HL-60 (cell line): ENCODE measurements around the gene CAMTA1.

Experiments used
- DNase-seq, 2 experiments: peaks; one replicate each; pipeline ENCODE4 v3.0.0-alpha.2; 2010 to 2020; ENCODE audit warnings: low read depth in 1 of 2, low spot score in 1 of 2
- H3K27ac ChIP-seq: fragments of 250-450 bp; sonication (Bioruptor Pico); replicated peaks from 2 replicates; pipeline ENCODE4 v1.5.1; 2020; ENCODE audit warnings: mild to moderate bottlenecking, moderate library complexity
- H3K27me3 ChIP-seq: fragments of 250-450 bp; sonication (Bioruptor Pico); 2 replicates; pipeline ENCODE4 v1.5.1; 2021; ENCODE audit warnings: mild to moderate bottlenecking, moderate library complexity; ENCODE audit not compliant: insufficient read depth, poor library complexity, severe bottlenecking
- H3K4me3 ChIP-seq: replicated peaks from 2 replicates; pipeline ENCODE4 v1.5.1; 2011; ENCODE audit warnings: mild to moderate bottlenecking, control low read depth, low read length; ENCODE audit not compliant: insufficient read depth
- GABPA ChIP-seq: IDR thresholded peaks from 2 replicates; pipeline ENCODE4 v1.6.1; 2012; ENCODE audit warnings: low read depth
- POLR2AphosphoS5 ChIP-seq: IDR thresholded peaks from 2 replicates; pipeline ENCODE4 v1.6.1; 2012; ENCODE audit warnings: low read depth
- REST ChIP-seq: IDR thresholded peaks from 2 replicates; pipeline ENCODE4 v1.6.1; 2012; ENCODE audit warnings: low read depth; ENCODE audit not compliant: insufficient replicate concordance
- SPI1 ChIP-seq: IDR thresholded peaks from 2 replicates; pipeline ENCODE4 v1.6.1; 2012; ENCODE audit warnings: low read depth, mild to moderate bottlenecking, borderline replicate concordance
- TF ChIP-seq, protein P1 (sequence below): IDR thresholded peaks from one replicate; pipeline ENCODE4 v1.5.1; 2011; ENCODE audit warnings: low read length, control low read depth, inconsistent platforms; ENCODE audit not compliant: insufficient read depth

CAMTA1 gene

DNA sequence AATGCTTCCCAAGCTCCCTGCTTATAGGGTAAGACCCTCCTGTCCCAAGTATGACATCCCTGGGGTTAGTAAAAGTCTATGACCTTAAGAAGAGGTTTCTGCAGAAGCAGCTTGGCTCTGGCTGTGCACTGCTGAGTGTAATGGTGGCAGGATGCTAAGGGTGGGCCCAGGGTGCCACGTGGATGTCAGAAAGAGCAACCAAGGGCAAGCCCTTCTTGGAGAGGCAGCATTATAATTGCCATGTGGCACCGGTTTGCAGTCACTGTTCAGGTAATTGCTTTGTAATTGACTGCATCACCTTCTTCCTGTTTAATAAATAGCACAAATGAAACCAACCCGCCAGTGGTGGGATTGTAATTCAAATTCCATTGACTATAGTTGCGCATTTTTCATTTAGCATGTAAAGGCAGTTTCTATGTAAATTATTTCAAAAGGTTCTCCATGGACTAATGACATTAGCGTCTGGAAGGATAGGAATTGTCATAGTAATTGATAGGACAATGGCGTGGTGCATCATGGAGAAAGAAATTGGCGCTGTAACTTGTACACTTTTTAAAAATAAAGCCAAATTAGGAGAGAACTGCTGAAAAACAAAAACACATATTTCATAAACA lies 495.2 kb downstream of the CAMTA1 start:
- TF ChIP-seq REST (no peak), POLR2AphosphoS5 (no peak)
- no peak overlapping the region for H3K4me3 ChIP-seq
- DNase-seq: no peak
- H3K27me3 ChIP-seq: no peaks in the 10 kb centered on the region
- H3K27ac ChIP-seq: no peak overlapping the region

- Histone ChIP-seq H3K27ac (no peak overlapping the region), H3K4me3 (no peak overlapping the region), H3K27me3 (no peaks in the 10 kb centered on the region)
- DNase-seq: no peak
- TF ChIP-seq, protein P1, sequence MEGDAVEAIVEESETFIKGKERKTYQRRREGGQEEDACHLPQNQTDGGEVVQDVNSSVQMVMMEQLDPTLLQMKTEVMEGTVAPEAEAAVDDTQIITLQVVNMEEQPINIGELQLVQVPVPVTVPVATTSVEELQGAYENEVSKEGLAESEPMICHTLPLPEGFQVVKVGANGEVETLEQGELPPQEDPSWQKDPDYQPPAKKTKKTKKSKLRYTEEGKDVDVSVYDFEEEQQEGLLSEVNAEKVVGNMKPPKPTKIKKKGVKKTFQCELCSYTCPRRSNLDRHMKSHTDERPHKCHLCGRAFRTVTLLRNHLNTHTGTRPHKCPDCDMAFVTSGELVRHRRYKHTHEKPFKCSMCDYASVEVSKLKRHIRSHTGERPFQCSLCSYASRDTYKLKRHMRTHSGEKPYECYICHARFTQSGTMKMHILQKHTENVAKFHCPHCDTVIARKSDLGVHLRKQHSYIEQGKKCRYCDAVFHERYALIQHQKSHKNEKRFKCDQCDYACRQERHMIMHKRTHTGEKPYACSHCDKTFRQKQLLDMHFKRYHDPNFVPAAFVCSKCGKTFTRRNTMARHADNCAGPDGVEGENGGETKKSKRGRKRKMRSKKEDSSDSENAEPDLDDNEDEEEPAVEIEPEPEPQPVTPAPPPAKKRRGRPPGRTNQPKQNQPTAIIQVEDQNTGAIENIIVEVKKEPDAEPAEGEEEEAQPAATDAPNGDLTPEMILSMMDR: no peak
- TF ChIP-seq SPI1 (no peak), GABPA (no peak), POLR2AphosphoS5 (no peak)
These were observed 496.6 kb downstream of the CAMTA1 start for GRCh38 chr1:7281821-7282220.

- no peak for DNase-seq
- H3K4me3 ChIP-seq: no peak overlapping the region
- no peak overlapping the region for H3K27ac ChIP-seq
- TF ChIP-seq SPI1 (no peak), REST (no peak), POLR2AphosphoS5 (no peak), GABPA (no peak)
- TF ChIP-seq, protein P1: no peak
- no peaks in the 10 kb centered on the region for H3K27me3 ChIP-seq
These were observed 499.7 kb downstream of the CAMTA1 start for GRCh38 chr1:7284839-7285435.

DNA sequence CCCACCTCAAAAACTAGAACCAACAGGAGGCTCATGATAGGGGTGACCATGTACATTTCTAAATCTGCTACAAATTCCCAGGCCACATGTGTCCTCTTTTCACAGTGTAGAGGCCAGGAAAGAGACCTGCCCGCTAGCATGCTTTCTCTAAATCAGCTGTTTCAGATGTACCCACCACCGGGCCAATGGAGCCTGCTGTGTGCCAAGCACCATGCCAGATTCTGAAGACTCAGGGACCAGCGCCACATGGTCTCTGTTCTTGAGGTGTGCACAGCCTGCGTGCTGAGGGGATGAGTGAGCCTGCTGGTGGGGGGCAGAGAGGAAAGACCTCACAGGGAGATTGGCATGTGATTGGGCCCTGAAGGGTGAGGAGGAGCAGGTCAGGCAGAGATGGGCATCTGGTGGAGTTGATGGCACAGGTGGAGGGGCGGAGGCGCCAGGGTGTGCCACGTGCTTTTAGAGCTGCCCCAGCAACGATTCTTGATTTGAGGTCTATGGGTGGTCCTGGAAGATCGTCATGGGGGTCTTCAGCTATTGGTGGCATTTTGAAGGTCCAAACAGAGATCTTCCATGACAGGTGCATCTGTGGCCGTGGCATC lies 500.7 kb downstream of the CAMTA1 start:
- TF ChIP-seq GABPA (no peak), SPI1 (no peak), REST (no peak), POLR2AphosphoS5 (no peak)
- TF ChIP-seq, protein P1: no peak
- DNase-seq: no peak
- Histone ChIP-seq H3K27ac (no peak overlapping the region), H3K27me3 (no peaks in the 10 kb centered on the region), H3K4me3 (no peak overlapping the region)
